HCT116 (cell line): Measurements from ENCODE around the gene DUOXA2. TPM values are rescaled to one million over a fixed set of nuclear protein-coding genes. Genes with fewer than 3 reads are reported as not detected.

ENCODE experiments used
- ATAC-seq: fragments of 200-7000 bp; cut with Tn5 transposase; 2 replicates; pipeline ENCODE4 v1.9.1; 2020; ENCODE audit warnings: mild to moderate bottlenecking, moderate library complexity
- BruUV-seq: library from RNA; stranded (reverse); fragments of 400-500 nt; replicated peaks from 2 replicates; lab custom pipeline; 2021; lab: Mats Ljungman, UMichigan
- CTCF ChIA-PET: fragments of 300-600 bp; sonication (Branson Sonifier 250); formaldehyde crosslinking; loops from one replicate; lab custom pipeline; 2021; ENCODE audit warnings: antibody characterized with exemption; lab: Charles Lee
- POLR2A ChIA-PET: fragments of 300-600, 350-600 bp; sonication (Branson Sonifier 250); formaldehyde crosslinking; loops from one replicate; lab custom pipeline; 2021; ENCODE audit warnings: antibody characterized with exemption; lab: Charles Lee
- RAD21 ChIA-PET, 2 experiments: fragments of 300-600 bp; sonication (Branson Sonifier 250); formaldehyde crosslinking; loops; one replicate each; lab custom pipeline; 2023; ENCODE audit warnings: low total read pairs in 2 of 2; ENCODE audit not compliant: uncharacterized antibody in 2 of 2, unreplicated experiment in 2 of 2, low non-redundant PET in 1 of 2; lab: Charles Lee
- DNase-seq: peaks from one replicate; pipeline ENCODE4 v3.0.0-alpha.2; 2010; ENCODE audit warnings: low read depth, low spot score
- H2AFZ ChIP-seq: fragments of 200-600 bp; shearing (Covaris generic), sonication (generic); 2 replicates; pipeline ENCODE4 v1.6.1; 2017; ENCODE audit warnings: low read depth, mixed run types, mixed read lengths, antibody characterized with exemption, low read length; ENCODE audit not compliant: poor library complexity, severe bottlenecking
- H3K27ac ChIP-seq: 2 replicates; pipeline ENCODE4 v1.5.1; 2012; ENCODE audit warnings: low read depth, low read length
- H3K27me3 ChIP-seq: fragments of 200-600 bp; sonication (generic); 2 replicates; pipeline ENCODE4 v1.6.1; 2016; ENCODE audit warnings: mixed run types, low read length, mixed read lengths; ENCODE audit not compliant: insufficient read depth
- H3K36me3 ChIP-seq, 2 experiments: fragments of 200-500 bp in 1 of 2; fragments of 200-600 bp in 1 of 2; sonication (Bioruptor generic) in 1 of 2; sonication (generic) in 1 of 2; 2 replicates each; pipeline versions ENCODE4 v1.5.1 to v1.6.1; 2014 to 2016; ENCODE audit warnings: low read length in 2 of 2, inconsistent platforms in 1 of 2, mixed read lengths in 1 of 2, mixed run types in 1 of 2; ENCODE audit not compliant: insufficient read depth in 2 of 2, control insufficient read depth in 1 of 2
- H3K4me1 ChIP-seq, 2 experiments: fragments of 200-600 bp in 1 of 2; sonication (generic) in 1 of 2; 2 replicates each; pipeline versions ENCODE4 v1.5.1 to v1.6.1; 2012 to 2017; ENCODE audit warnings: low read length in 2 of 2, inconsistent platforms in 1 of 2, mild to moderate bottlenecking in 1 of 2, mixed read lengths in 1 of 2, mixed run types in 1 of 2, moderate library complexity in 1 of 2; ENCODE audit not compliant: insufficient read depth in 2 of 2, control insufficient read depth in 1 of 2
- H3K4me2 ChIP-seq: fragments of 200-600 bp; sonication (generic); 2 replicates; pipeline ENCODE4 v1.6.1; 2017; ENCODE audit warnings: mixed run types, low read length, mixed read lengths
- H3K4me3 ChIP-seq, 2 experiments: fragments of 200-600 bp in 1 of 2; sonication (generic) in 1 of 2; replicated peaks in 1 of 2; 2 replicates each; pipeline ENCODE4 v1.5.1; 2011 to 2016; ENCODE audit warnings: low read length in 2 of 2, control low read depth in 1 of 2, low read depth in 1 of 2, mild to moderate bottlenecking in 1 of 2, mixed read lengths in 1 of 2, mixed run types in 1 of 2
- H3K79me2 ChIP-seq: fragments of 200-600 bp; sonication (generic); 2 replicates; pipeline ENCODE4 v1.6.1; 2017; ENCODE audit warnings: mild to moderate bottlenecking, mixed run types, low read length, moderate library complexity, mixed read lengths; ENCODE audit not compliant: insufficient read depth
- H3K9ac ChIP-seq: fragments of 200-600 bp; sonication (generic); 2 replicates; pipeline ENCODE4 v1.6.1; 2016; ENCODE audit warnings: low read length, mixed read lengths
- H3K9me2 ChIP-seq: fragments of 200-600 bp; sonication (generic), shearing (Covaris generic); 2 replicates; pipeline ENCODE4 v1.6.1; 2017; ENCODE audit warnings: mixed run types, mild to moderate bottlenecking, moderate library complexity; ENCODE audit not compliant: insufficient read depth
- H3K9me3 ChIP-seq, 2 experiments: fragments of 200-500 bp in 1 of 2; fragments of 200-600 bp in 1 of 2; sonication (Bioruptor generic) in 1 of 2; sonication (generic) in 1 of 2; 2 replicates each; pipeline ENCODE4 v1.6.1; 2014 to 2017; ENCODE audit warnings: low read length in 2 of 2, mixed read lengths in 2 of 2, inconsistent platforms in 1 of 2, low read depth in 1 of 2, mild to moderate bottlenecking in 1 of 2, mixed run types in 1 of 2, moderate library complexity in 1 of 2; ENCODE audit not compliant: control insufficient read depth in 1 of 2, insufficient read depth in 1 of 2
- H4K20me1 ChIP-seq: fragments of 200-600 bp; sonication (generic), shearing (Covaris generic); 2 replicates; pipeline ENCODE4 v1.6.1; 2017; ENCODE audit warnings: mixed run types, mild to moderate bottlenecking, moderate library complexity; ENCODE audit not compliant: insufficient read depth
- CBX3 ChIP-seq: IDR thresholded peaks from 2 replicates; pipeline ENCODE4 v1.6.1; 2012; ENCODE audit warnings: low read depth
- CEBPB ChIP-seq: IDR thresholded peaks from 2 replicates; pipeline ENCODE4 v1.6.1; 2012; ENCODE audit warnings: low read depth
- EGR1 ChIP-seq: IDR thresholded peaks from 2 replicates; pipeline ENCODE4 v1.6.1; 2012; ENCODE audit warnings: low read depth
- ELF1 ChIP-seq: IDR thresholded peaks from 2 replicates; pipeline ENCODE4 v1.6.1; 2012; ENCODE audit warnings: low read depth, borderline replicate concordance
- EZH2 ChIP-seq: fragments of 200-600 bp; sonication (generic); IDR thresholded peaks from 2 replicates; pipeline ENCODE4 v1.6.1; 2017; ENCODE audit warnings: antibody characterized with exemption, mixed run types
- EZH2phosphoT487 ChIP-seq: fragments of 200-600 bp; IDR thresholded peaks from 2 replicates; pipeline ENCODE4 v1.6.1; 2018; ENCODE audit warnings: antibody characterized with exemption, borderline replicate concordance
- FOSL1 ChIP-seq: IDR thresholded peaks from 2 replicates; pipeline ENCODE4 v1.6.1; 2012; ENCODE audit warnings: low read depth
- JUND ChIP-seq: IDR thresholded peaks from 2 replicates; pipeline ENCODE4 v1.6.1; 2012
- POLR2A ChIP-seq: IDR thresholded peaks from 2 replicates; pipeline ENCODE4 v1.7.0; 2011; ENCODE audit warnings: borderline replicate concordance; ENCODE audit not compliant: insufficient read depth, insufficient read length; ENCODE audit errors: extremely low read depth
- POLR2AphosphoS5 ChIP-seq: IDR thresholded peaks from 2 replicates; pipeline ENCODE4 v1.6.1; 2011; ENCODE audit warnings: mild to moderate bottlenecking, low read depth, low read length, moderate library complexity
- SIN3A ChIP-seq: IDR thresholded peaks from 2 replicates; pipeline ENCODE4 v1.6.1; 2012; ENCODE audit warnings: low read depth
- SP1 ChIP-seq: IDR thresholded peaks from 2 replicates; pipeline ENCODE4 v1.6.1; 2012; ENCODE audit warnings: low read depth
- SRF ChIP-seq: IDR thresholded peaks from 2 replicates; pipeline ENCODE4 v1.6.1; 2012; ENCODE audit warnings: low read depth
- TCF7L2 ChIP-seq: IDR thresholded peaks from 2 replicates; pipeline ENCODE4 v1.7.0; 2011; ENCODE audit warnings: borderline replicate concordance, inconsistent platforms; ENCODE audit not compliant: insufficient read depth, insufficient read length; ENCODE audit errors: extremely low read depth
- ZFX ChIP-seq: fragments of 450-650 bp; IDR thresholded peaks from 2 replicates; pipeline ENCODE4 v1.6.1; 2017
- ZNF274 ChIP-seq: fragments of 200-500 bp; sonication (Bioruptor generic); IDR thresholded peaks from 2 replicates; pipeline ENCODE4 v1.6.1; 2014; ENCODE audit warnings: mild to moderate bottlenecking, low read depth, low read length, inconsistent platforms
- intact Hi-C: fragments of 100-400 bp; cut with micrococcal nuclease; formaldehyde crosslinking; loops from 2 replicates; pipeline ENCODE4 v1.10.0; 2022
- total RNA-seq: library from RNA; stranded (reverse); gene quantifications from one replicate; pipeline ENCODE4 v1.2.1, GENCODE V29; 2021; ENCODE audit not compliant: unreplicated experiment
- TF ChIP-seq, protein P1 (sequence below): IDR thresholded peaks from 2 replicates; pipeline ENCODE4 v1.6.1; 2012; ENCODE audit warnings: low read depth
- TF ChIP-seq, protein P2 (sequence below): IDR thresholded peaks from 2 replicates; pipeline ENCODE4 v1.6.1; 2012
- TF ChIP-seq, protein P3 (sequence below): IDR thresholded peaks from 2 replicates; pipeline ENCODE4 v1.6.1; 2012
- TF ChIP-seq, protein P4 (sequence below): IDR thresholded peaks from 2 replicates; pipeline ENCODE4 v1.6.1; 2011; ENCODE audit warnings: mild to moderate bottlenecking, low read length, moderate library complexity; ENCODE audit not compliant: insufficient replicate concordance; ENCODE audit errors: extremely low read depth

The DUOXA2 gene
- total RNA-seq, 1 experiment from 2014 or later, result not detected

DNA sequence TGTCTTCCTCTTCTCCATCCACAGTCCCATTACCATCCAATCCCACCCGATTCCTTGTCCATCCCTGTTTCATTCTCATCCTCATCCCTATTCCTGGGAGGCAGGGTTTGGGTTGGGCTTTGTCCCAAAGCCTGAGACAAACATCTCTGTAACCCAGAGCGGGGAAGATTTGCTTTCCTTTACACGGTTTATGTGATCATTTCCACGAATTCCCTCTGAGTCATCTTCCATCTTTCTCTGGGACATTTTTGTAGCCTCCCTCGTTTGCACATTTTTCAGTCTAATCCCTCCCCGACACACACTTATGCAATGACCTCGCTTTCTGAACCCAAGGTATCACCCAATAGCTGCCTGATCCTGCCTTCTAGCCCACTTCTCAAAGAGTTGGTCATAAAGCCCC lies 23.0 kb upstream of the DUOXA2 start:
- POLR2A ChIA-PET, result no interaction called here
- CTCF ChIA-PET, result no interaction called here
- Histone ChIP-seq H3K4me1 (peaks cover 0 to 7% of the 10 kb centered on the region in 2 experiments; a peak in 1 of 4 replicates), H3K9me3 (no peaks in the 10 kb centered on the region), H4K20me1 (no peaks in the 10 kb centered on the region), H3K9me2 (no peaks in the 10 kb centered on the region), H3K27ac (no peak overlapping the region), H2AFZ (no peak overlapping the region), H3K79me2 (no peaks in the 10 kb centered on the region), H3K9ac (no peak overlapping the region), H3K4me2 (no peak overlapping the region), H3K36me3 (no peaks in the 10 kb centered on the region), H3K27me3 (peaks cover 14% of the 10 kb centered on the region; the same call in 1 of the 2 replicates), H3K4me3 (no peak overlapping the region)
- RAD21 ChIA-PET, result no interaction called here
- intact Hi-C loops, result no loop called here
- no TSS peak for BruUV-seq
- ATAC-seq (no peak), DNase-seq (no peak)
- TF ChIP-seq, protein P1, sequence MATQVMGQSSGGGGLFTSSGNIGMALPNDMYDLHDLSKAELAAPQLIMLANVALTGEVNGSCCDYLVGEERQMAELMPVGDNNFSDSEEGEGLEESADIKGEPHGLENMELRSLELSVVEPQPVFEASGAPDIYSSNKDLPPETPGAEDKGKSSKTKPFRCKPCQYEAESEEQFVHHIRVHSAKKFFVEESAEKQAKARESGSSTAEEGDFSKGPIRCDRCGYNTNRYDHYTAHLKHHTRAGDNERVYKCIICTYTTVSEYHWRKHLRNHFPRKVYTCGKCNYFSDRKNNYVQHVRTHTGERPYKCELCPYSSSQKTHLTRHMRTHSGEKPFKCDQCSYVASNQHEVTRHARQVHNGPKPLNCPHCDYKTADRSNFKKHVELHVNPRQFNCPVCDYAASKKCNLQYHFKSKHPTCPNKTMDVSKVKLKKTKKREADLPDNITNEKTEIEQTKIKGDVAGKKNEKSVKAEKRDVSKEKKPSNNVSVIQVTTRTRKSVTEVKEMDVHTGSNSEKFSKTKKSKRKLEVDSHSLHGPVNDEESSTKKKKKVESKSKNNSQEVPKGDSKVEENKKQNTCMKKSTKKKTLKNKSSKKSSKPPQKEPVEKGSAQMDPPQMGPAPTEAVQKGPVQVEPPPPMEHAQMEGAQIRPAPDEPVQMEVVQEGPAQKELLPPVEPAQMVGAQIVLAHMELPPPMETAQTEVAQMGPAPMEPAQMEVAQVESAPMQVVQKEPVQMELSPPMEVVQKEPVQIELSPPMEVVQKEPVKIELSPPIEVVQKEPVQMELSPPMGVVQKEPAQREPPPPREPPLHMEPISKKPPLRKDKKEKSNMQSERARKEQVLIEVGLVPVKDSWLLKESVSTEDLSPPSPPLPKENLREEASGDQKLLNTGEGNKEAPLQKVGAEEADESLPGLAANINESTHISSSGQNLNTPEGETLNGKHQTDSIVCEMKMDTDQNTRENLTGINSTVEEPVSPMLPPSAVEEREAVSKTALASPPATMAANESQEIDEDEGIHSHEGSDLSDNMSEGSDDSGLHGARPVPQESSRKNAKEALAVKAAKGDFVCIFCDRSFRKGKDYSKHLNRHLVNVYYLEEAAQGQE, result no peak
- TF ChIP-seq ZNF274 (no peak), SRF (no peak), POLR2AphosphoS5 (no peak), EZH2phosphoT487 (no peak), FOSL1 (no peak), ZFX (no peak), JUND (no peak), CBX3 (no peak), TCF7L2 (no peak), EGR1 (no peak), SIN3A (no peak), EZH2 (no peak), ELF1 (no peak), CEBPB (no peak), POLR2A (no peak), SP1 (no peak)
- TF ChIP-seq, protein P2, sequence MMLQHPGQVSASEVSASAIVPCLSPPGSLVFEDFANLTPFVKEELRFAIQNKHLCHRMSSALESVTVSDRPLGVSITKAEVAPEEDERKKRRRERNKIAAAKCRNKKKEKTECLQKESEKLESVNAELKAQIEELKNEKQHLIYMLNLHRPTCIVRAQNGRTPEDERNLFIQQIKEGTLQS, result no peak
- TF ChIP-seq, protein P3, sequence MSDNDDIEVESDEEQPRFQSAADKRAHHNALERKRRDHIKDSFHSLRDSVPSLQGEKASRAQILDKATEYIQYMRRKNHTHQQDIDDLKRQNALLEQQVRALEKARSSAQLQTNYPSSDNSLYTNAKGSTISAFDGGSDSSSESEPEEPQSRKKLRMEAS, result no peak
- TF ChIP-seq, protein P4, sequence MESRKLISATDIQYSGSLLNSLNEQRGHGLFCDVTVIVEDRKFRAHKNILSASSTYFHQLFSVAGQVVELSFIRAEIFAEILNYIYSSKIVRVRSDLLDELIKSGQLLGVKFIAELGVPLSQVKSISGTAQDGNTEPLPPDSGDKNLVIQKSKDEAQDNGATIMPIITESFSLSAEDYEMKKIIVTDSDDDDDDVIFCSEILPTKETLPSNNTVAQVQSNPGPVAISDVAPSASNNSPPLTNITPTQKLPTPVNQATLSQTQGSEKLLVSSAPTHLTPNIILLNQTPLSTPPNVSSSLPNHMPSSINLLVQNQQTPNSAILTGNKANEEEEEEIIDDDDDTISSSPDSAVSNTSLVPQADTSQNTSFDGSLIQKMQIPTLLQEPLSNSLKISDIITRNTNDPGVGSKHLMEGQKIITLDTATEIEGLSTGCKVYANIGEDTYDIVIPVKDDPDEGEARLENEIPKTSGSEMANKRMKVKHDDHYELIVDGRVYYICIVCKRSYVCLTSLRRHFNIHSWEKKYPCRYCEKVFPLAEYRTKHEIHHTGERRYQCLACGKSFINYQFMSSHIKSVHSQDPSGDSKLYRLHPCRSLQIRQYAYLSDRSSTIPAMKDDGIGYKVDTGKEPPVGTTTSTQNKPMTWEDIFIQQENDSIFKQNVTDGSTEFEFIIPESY, result no peak
